Small intestine (tissue), 7 donors: ENCODE results near the gene MYBPH. TPM values are rescaled to one million over a fixed set of nuclear protein-coding genes. Genes with fewer than 3 reads are reported as not detected.

Experiments used
- DNase-seq, 2 donors: peaks; one replicate each; pipeline versions ENCODE4 v3.0.0 to v3.0.0-alpha.2; 2013
- FAIRE-seq: peaks from 2 replicates; lab custom pipeline; 2012; peaks lifted over from hg19 to GRCh38; lab: Jason Lieb, UNC
- H3K27ac ChIP-seq, 3 donors: one replicate each; pipeline ENCODE4 v1.5.1; 2013; ENCODE audit warnings: low read length in 2 of 3, mild to moderate bottlenecking in 2 of 3, control low read depth in 1 of 3, inconsistent platforms in 1 of 3, low read depth in 1 of 3, moderate library complexity in 1 of 3
- H3K27me3 ChIP-seq, 3 donors: one replicate each; pipeline ENCODE4 v1.6.1; 2013; ENCODE audit warnings: low read length in 3 of 3, inconsistent platforms in 1 of 3; ENCODE audit not compliant: control insufficient read depth in 3 of 3, insufficient read depth in 3 of 3
- H3K36me3 ChIP-seq, 3 donors: one replicate each; pipeline ENCODE4 v1.6.1; 2013; ENCODE audit warnings: low read length in 3 of 3, inconsistent platforms in 1 of 3, low read depth in 1 of 3, mild to moderate bottlenecking in 1 of 3, moderate library complexity in 1 of 3; ENCODE audit not compliant: control insufficient read depth in 3 of 3, insufficient read depth in 2 of 3
- H3K4me1 ChIP-seq, 3 donors: one replicate each; pipeline ENCODE4 v1.6.1; 2013; ENCODE audit warnings: low read length in 2 of 3, inconsistent platforms in 1 of 3, low read depth in 1 of 3, mild to moderate bottlenecking in 1 of 3, moderate library complexity in 1 of 3; ENCODE audit not compliant: control insufficient read depth in 3 of 3, insufficient read depth in 2 of 3
- H3K4me3 ChIP-seq, 3 donors: one replicate each; pipeline ENCODE4 v1.5.1; 2013; ENCODE audit warnings: low read length in 3 of 3, control low read depth in 1 of 3, inconsistent platforms in 1 of 3, low read depth in 1 of 3, mild to moderate bottlenecking in 1 of 3, moderate library complexity in 1 of 3
- H3K9me3 ChIP-seq, 2 donors: one replicate each; pipeline ENCODE4 v1.6.1; 2013; ENCODE audit warnings: low read depth in 1 of 2, low read length in 1 of 2; ENCODE audit not compliant: control insufficient read depth in 2 of 2, insufficient read depth in 1 of 2
- WGBS, 3 donors: extraction: QIAGEN DNeasy Blood & Tissue Kit; methylation state at CpG; one replicate each; pipeline ENCODE4 v1.1.7; 2013; 5-methylcytosine and 5-hydroxymethylcytosine counted together
- polyA plus RNA-seq, 4 donors: library from polyadenylated mRNA; stranded (reverse) in 3 of 4; unstranded in 1 of 4; fragments of 200-250 nt in 3 of 4; fragments of 120-200 nt in 1 of 4; gene quantifications; one replicate each; pipeline versions ENCODE4 v1.2.1 to v1.2.3, GENCODE V29; 2013
- donor health status: healthy with polysubstance abuse.
- donor health status: control.
- donor health status: control.
- donor health status: Bipolar disorder and iron deficiency.
- donor health status: healthy.

The MYBPH gene
- polyA plus RNA-seq, 4 donors = 1.1 TPM; not detected in 3

DNA sequence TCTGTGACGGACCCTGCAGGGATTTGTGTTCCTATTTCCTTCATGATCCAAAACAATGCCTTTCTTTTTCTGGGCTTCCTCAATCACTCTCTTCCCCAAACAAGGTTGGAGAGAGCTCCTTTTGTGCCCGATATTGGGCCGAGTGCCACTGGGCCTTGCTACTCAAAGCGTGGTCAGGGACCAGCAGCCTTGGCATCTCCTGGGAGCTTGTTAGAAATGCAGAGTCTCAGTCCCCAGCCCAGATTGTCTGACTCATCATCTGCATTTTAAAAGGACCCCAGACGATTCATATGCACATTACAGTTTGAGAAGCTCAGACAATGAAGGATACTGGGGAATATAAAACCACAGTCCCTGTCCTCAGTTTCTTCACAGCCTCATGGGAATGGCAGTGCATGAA is 28.2 kb downstream of the MYBPH start:
- Histone ChIP-seq H3K4me3 (no peak overlapping the region), H3K9me3 (peaks cover 0 to 3% of the 10 kb centered on the region in 2 donors), H3K36me3 (no peaks in the 10 kb centered on the region), H3K4me1 (peaks cover 0 to 11% (median 0%) of the 10 kb centered on the region in 3 donors), H3K27ac (no peak overlapping the region), H3K27me3 (no peaks in the 10 kb centered on the region)
- no peak for DNase-seq
- 84 to 88% (median 86%) methylated on average over 5 of the region's 5 CpGs for WGBS, 3 donors
- no peak for FAIRE-seq

GRCh38 chr1:203146537-203146936 is 29.1 kb downstream of the MYBPH start:
- DNase-seq (no peak), FAIRE-seq (no peak)
- WGBS, 3 donors = 81 to 94% (median 93%) methylated on average over 7 of the region's 7 CpGs
- Histone ChIP-seq H3K4me1 (peaks cover 0 to 5% (median 0%) of the 10 kb centered on the region in 3 donors), H3K36me3 (no peaks in the 10 kb centered on the region), H3K27ac (no peak overlapping the region), H3K9me3 (peaks cover 0 to 3% of the 10 kb centered on the region in 2 donors), H3K27me3 (no peaks in the 10 kb centered on the region), H3K4me3 (no peak overlapping the region)

DNA sequence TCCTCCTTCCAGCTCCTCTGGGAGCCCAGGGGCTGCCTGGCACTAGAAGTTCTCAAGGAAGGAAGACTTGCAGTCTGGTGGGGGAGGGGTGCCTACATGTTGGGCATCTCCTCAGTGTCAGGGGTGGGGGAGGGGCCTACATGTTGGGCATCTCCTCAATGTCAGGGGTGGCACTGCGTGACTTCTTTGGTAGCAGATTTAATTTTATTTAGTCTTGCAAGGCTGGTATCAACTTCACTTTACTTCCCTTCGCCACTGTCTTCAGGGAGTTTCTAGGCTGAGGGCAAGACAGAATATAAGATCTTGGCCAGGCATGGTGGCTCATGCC is 29.6 kb downstream of the MYBPH start:
- peaks cover 0 to 1% (median 0%) of the 10 kb centered on the region in 3 donors for H3K4me1 ChIP-seq
- H3K9me3 ChIP-seq = peaks cover 0 to 3% of the 10 kb centered on the region in 2 donors
- no peak for DNase-seq
- H3K36me3 ChIP-seq = no peaks in the 10 kb centered on the region
- 92 to 100% (median 98%) methylated on average over 2 of the region's 2 CpGs for WGBS, 3 donors
- no peak overlapping the region for H3K27ac ChIP-seq
- H3K4me3 ChIP-seq = no peak overlapping the region
- no peaks in the 10 kb centered on the region for H3K27me3 ChIP-seq
- no peak for FAIRE-seq

GRCh38 chr1:203145321-203146041 is 30.1 kb downstream of the MYBPH start:
- H3K36me3 ChIP-seq = no peaks in the 10 kb centered on the region
- H3K4me3 ChIP-seq = no peak overlapping the region
- no peaks in the 10 kb centered on the region for H3K4me1 ChIP-seq
- no peak for DNase-seq
- WGBS, 3 donors = 81 to 88% (median 84%) methylated on average over 12 to 13 of the region's 13 CpGs
- no peak overlapping the region for H3K27ac ChIP-seq
- no peak for FAIRE-seq
- peaks cover 0 to 3% of the 10 kb centered on the region in 2 donors for H3K9me3 ChIP-seq
- H3K27me3 ChIP-seq = no peaks in the 10 kb centered on the region

DNA sequence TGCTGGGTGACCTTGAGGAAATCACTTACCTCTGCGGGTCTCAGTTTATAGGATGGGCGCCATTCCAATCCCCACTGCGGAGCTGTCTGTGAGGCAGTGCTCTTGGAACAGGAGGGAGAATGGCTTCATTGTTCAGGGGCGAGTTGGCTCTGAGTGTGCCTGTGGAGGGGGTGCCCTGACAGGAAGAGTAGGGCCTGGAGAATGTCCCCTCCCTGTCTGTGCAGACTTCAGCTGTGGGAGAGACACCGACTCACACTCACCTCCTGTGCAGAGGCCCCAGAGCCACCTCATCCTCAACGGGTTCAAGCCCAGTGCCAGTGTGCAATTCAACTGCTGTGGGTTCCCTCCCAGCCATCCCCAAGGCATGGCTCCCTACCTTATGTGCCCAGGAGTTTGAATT is 31.0 kb downstream of the MYBPH start:
- no peaks in the 10 kb centered on the region for H3K27me3 ChIP-seq
- H3K4me1 ChIP-seq = no peaks in the 10 kb centered on the region
- 50 to 70% (median 57%) methylated on average over 6 of the region's 6 CpGs for WGBS, 3 donors
- H3K36me3 ChIP-seq = no peaks in the 10 kb centered on the region
- no peak for DNase-seq
- peaks cover 0 to 3% of the 10 kb centered on the region in 2 donors for H3K9me3 ChIP-seq
- H3K27ac ChIP-seq = no peak overlapping the region
- FAIRE-seq = no peak
- no peak overlapping the region for H3K4me3 ChIP-seq

- H3K27ac ChIP-seq = no peak overlapping the region
- no peaks in the 10 kb centered on the region for H3K27me3 ChIP-seq
- no peak overlapping the region for H3K4me3 ChIP-seq
- H3K36me3 ChIP-seq = no peaks in the 10 kb centered on the region
- no peaks in the 10 kb centered on the region for H3K4me1 ChIP-seq
- FAIRE-seq (no peak), DNase-seq (peak in 1 of 2 donors; percentile 8)
- H3K9me3 ChIP-seq = peaks cover 0 to 3% of the 10 kb centered on the region in 2 donors
- WGBS, 3 donors = 53 to 68% (median 60%) methylated on average over 11 of the region's 11 CpGs
Measured at GRCh38 chr1:203143641-203144040, 32.0 kb downstream of the MYBPH start.

DNA sequence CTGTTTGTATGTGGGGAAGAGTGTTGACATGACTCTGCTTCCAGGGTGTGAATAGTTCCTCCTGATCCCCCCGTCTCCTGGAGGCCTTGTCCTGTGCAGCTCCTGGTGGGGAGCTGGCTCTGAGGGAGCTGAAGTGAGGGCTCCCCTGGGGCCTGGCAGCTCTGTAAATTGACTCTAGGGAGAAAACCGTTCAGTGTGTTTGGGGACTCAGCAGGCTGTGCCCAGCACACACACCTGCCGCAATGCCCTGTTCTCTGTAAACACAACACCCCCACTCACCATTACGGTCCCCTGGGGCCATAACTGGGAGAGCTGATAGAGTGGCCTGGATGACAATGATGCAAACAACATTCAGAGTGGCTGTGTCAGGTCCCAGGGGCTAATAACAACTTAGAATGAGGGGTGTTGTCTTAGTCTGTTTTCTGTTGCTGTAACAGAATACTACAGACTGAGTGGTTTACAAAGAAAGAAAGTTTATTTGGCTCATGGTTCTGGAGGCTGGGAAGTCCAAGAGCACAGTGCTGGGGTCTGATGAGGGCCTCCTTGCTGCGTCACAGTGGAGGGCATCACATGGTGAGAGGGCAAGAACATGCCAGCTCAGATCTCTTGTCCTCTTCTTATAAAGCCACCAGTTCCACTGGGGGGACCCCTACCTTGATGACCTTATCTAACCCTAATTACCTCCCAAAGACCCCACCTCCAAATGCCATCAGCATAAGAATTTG is 32.8 kb downstream of the MYBPH start:
- Histone ChIP-seq H3K27ac (no peak overlapping the region), H3K4me1 (no peaks in the 10 kb centered on the region), H3K27me3 (no peaks in the 10 kb centered on the region), H3K4me3 (no peak overlapping the region), H3K9me3 (peaks cover 0 to 3% of the 10 kb centered on the region in 2 donors), H3K36me3 (no peaks in the 10 kb centered on the region)
- DNase-seq = no peak
- FAIRE-seq = no peak
- WGBS, 3 donors = 61 to 77% (median 75%) methylated on average over 5 of the region's 5 CpGs

DNA sequence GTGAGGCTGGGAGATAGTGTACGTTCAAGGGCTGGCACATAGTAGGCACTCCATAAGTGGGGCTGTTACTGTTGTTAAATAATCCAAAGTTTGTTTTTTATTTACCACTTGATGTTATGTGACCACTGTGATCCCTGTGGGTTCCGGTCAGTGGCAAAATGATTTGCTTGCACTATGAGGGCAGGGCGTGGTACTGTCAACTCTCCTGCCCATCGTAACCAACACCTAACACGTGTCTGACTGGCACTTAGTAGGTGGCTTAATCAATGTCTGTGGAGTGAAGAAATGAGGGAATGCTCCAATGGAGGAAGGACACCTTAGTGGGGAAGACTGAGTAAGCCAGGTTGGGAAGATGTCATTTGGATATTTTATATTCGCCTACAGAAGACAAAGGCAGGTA is 33.5 kb downstream of the MYBPH start:
- H3K9me3 ChIP-seq = peaks cover 0 to 3% of the 10 kb centered on the region in 2 donors
- FAIRE-seq (no peak), DNase-seq (no peak)
- H3K4me1 ChIP-seq = no peaks in the 10 kb centered on the region
- H3K4me3 ChIP-seq = no peak overlapping the region
- WGBS, 3 donors = 79 to 91% (median 84%) methylated on average over 6 of the region's 6 CpGs
- H3K27me3 ChIP-seq = no peaks in the 10 kb centered on the region
- no peaks in the 10 kb centered on the region for H3K36me3 ChIP-seq
- H3K27ac ChIP-seq = no peak overlapping the region
